Left ventricle myocardium superior (tissue), 1 donor: ENCODE measurements around the gene SYT7. TPM values are rescaled to one million over a fixed set of nuclear protein-coding genes. Genes with fewer than 3 reads are reported as not detected.
"Not testable (repeated sequence)": the region's sequence is repeated elsewhere in the genome, so short reads cannot be mapped to it uniquely, and the experiment has no call there.

ENCODE experiments used
- ATAC-seq: fragments of 200-7000 bp; cut with Tn5 transposase; one replicate; pipeline ENCODE4 v1.9.1; 2020; ENCODE audit warnings: mild to moderate bottlenecking, moderate library complexity
- DNase-seq: peaks from one replicate; pipeline ENCODE4 v3.0.0-alpha.2; 2020
- intact Hi-C: fragments of 100-400 bp; cut with micrococcal nuclease; formaldehyde crosslinking; loops from one replicate; pipeline ENCODE4 v1.11.0; 2022
- total RNA-seq: library from RNA; stranded (reverse); fragmentation: NEBNext Ultra II Directional; extraction: Animal tissue kit (Norgen Biotek cat#: 25700); gene quantifications from one replicate; pipeline ENCODE4 v1.2.1, GENCODE V29; 2021
- donor health status: DM: no; HTN: yes; CAD: no; lungs with severe emphysema.

The SYT7 gene
- total RNA-seq, 1 donor from 2014 or later = 32.5 TPM

DNA sequence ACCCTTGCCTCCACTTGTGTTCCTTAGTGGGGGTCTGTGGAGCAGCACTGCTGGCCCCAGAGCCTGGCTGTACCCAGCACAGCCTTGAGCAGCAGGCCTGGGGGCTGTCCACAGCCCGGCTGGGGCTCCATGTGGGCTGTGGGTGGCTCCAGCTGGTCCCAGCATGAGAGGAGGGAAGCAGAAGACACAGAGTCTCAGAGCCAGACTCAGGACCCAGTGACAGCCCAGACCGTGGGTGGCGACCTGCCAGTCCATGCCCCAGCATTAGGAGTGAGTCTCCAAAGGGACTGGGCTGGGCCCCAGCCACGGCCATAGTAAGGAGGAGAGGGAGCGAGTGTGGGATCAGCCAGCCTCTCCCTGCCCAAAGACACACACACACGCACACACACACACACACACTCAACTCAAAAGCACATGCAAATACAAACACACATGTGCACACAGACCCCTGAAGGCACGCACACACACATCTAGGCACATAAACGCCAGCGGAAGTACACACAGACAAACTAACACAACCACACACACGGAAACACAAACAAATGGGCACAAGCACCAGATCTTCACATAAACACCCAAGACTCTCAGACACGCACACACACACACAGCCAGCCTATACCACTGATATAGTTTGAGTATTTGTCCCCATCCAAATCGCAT lies 89.0 kb downstream of the SYT7 start:
- ATAC-seq (no peak), DNase-seq (no peak)
- intact Hi-C loops = no loop called here

DNA sequence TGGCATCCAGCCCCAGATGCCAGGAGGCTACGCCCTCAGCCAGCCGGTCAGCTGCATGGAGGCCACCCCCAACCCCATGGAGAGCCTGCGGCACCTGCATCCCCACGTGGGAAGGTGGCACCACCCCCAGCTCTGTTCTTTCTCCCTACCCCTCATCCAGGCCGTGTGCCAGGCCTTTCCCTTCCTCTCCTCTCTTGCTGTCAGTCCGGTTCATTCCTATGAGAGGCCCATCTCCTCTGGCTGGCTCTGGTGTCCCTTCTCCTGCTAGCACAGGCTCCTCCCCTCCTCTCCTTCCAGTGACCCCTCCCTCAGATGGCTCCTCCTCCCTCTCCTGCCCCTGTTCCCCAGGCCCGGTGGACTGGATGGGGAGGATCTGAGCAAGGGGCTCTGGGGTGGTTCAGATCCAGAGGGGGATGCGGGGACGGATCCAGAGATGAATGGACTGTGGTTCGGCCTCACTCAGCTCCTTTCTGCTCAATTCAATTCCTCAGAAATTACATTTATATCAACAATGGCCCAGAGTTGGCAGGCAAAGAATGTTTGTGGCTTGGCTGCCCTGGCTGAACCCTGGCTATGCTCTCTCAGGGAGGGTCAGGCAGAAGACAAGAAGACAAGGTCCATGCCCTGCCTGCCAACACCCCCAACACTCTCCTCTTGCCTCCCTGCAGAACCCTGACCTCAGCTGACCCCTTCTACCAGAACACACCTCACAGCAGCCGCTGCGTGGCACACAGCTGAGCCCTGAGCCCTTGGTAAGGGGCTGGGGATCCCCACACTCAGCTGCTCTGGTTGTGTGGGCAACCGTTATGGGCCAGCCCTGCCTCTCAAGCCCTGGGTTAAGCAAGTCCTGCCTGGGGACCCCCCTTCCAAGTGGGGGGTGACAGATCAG lies 90.8 kb downstream of the SYT7 start:
- DNase-seq = peak; percentile 54
- intact Hi-C loops = no loop called here
- ATAC-seq = peak; percentile 58

DNA sequence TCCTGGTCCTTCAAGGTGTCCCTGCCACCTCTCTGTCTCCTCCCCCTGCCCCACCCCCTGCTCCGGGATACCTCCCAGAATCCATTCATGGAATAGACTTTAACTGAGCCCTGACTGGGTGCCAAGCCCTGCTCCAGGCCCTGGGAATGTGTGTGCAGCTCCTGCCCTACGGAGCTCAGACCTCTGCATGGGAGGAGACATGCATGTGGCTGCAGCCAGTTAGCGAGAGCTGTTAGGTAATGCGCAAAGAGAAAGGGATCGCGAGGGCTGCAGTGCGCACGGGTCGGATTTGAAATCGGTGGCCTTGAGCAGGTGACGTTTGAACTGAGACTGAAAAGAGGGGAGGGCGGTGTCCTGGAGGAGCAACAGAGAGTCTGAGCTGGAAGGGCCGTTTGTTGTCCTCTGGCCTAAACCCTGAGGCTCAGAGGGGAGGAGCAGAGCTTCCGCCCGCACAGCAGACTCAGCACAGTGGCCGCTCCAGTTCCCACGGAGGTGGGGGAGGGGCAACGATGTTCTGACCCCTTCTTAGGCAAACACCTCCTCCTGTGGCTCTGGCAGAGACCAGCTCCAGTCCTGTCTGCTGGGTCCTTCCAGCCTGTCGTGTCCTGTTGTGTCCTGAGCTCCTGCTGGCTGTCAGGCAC lies 92.1 kb downstream of the SYT7 start:
- ATAC-seq (peak; percentile 81), DNase-seq (peak; percentile 81)
- intact Hi-C loops = no loop called here

DNA sequence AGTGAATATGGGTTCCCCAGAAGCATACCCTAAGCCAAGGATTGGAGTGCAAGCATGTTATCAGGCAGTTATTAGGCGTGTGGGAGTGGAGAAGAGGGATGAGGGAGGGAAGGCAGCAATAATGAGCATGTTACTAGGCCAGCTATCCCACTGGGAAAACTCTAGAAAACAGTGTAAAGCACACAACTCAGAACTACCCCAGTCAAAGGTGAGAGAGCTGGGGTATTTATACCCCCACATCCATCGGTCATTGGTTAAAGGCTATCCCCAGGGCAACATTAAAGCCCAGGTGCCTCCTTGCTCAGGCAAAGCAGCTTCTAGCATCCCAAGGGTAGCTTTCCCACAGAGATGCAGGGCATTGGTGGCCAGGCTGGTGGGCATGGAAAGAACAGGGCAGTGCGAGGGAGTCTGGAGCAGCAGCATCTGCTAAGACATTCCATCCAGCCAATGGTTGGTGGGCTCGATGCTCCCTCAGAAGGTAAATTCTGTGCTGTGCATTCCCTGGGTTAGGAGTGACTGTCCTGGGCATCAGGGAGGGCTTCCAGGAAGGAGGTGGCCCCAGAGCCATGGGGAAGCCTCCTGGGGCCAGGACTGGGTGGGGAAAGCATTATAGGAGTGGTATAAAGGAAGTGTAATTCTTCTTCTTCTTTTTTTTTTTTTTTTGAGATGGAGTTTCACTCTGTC lies 93.4 kb downstream of the SYT7 start:
- intact Hi-C loops = no loop called here
- DNase-seq = no peak
- no peak for ATAC-seq

DNA sequence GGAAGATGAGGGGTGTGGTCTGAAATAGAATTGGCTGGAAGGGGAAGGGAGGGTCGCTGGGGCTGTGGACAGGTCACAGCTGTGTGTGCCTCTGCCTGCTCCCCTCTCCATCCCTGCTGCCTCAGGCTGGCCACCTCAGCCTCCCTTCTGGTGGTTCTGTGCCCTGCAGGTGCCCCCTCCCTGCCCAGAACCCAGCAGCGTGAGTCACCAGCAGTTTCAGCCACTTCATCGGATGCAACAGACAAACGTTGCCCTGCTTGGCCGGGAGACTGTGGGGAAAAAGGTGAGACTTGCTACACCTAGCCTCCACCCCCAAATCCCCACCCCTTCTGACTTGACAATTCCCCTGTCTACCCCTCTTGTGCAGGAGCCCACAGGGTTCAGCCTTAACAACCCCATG lies 94.1 kb downstream of the SYT7 start:
- no peak for DNase-seq
- intact Hi-C loops = no loop called here
- no peak for ATAC-seq

DNA sequence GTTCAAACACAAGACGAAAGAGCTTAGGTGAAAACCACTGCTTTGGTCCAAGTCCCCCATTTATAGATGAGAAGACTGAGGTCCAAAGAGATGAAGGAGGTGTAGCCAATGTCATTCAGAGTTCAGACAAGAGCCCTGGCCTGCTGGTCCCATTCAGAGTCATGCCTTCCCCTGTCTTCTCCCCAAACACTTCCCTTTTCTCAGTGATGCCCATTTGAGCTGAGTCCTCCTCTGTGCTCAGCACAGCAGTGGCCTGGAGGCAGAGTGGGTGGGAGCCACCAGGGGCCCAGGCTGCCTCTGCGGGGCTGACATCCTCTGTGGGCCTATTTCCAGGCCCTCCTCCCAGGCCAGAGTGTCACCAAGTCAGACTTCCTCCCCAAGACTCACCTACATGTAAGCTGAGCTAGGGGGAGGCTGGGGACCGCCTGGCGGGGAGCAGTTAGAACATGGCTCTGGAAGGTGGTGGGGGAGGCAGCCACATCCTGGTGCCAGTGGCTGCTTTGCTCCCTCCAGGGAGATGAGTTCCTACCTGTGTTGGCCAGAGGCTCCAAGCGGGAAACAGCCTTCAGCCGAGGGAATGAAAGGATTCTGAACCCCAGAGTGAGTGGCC lies 94.8 kb downstream of the SYT7 start:
- intact Hi-C loops = no loop called here
- DNase-seq (no peak), ATAC-seq (no peak)

DNA sequence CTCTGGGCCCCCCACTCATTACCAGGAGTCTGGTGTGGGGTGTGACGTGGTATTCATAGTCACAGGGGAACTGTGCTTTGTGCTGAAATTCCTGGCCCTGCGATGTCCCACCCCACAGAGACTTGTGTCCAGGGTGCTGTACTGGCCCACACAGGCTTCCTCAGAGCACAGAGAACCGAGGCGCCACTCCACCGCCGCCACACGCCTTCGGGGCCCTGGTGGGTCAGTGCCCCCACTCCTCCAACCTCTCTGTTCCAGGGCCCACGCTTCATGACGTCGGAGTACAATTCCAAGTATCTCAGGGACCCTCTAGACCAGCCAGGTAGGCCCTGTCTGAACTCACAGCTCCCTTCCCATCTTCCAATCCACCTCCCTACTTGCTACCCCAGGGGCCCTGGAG lies 95.8 kb downstream of the SYT7 start:
- no peak for DNase-seq
- ATAC-seq = no peak
- intact Hi-C loops = no loop called here

DNA sequence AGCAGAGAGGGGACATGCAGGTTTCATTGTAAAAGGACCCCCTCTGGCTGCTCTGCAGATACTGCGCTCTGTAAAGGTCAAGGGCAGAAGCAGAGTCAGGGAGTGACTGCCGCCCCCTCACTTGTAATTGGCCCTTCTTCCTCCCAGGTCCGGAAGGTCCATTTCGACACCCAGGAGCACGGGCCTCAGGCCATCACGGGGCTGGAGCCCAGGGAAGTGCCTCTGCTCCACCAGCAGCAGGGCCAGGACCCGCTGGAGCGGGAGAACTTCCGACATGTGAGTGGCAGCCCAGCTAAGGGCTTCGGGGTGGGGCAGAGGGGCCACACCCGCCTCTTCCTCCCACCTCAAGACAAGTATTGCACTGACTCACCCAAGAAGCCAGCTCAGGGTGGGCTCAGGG lies 96.3 kb downstream of the SYT7 start:
- intact Hi-C loops = no loop called here
- DNase-seq (no peak), ATAC-seq (no peak)

DNA sequence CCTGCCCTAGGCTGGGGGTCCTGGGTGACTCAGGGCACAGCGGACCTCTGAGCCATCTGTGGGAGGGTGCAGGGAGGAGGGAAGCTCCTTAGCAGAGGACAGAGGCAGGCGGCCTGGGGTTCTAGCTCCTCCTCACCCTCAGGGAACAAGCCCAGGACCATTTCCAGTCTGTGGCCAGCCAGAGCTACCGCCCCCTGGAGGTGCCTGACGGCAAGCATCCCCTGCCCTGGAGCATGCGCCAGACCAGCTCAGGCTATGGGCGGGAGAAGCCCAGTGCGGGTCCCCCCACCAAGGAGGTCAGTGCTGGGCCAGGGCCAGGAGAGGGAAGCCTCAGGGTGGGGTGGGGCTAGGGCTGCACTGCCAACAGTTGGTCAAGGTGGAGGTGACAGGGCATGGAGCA lies 98.4 kb downstream of the SYT7 start:
- intact Hi-C loops = no loop called here
- DNase-seq (no peak), ATAC-seq (peak; percentile 15)

DNA sequence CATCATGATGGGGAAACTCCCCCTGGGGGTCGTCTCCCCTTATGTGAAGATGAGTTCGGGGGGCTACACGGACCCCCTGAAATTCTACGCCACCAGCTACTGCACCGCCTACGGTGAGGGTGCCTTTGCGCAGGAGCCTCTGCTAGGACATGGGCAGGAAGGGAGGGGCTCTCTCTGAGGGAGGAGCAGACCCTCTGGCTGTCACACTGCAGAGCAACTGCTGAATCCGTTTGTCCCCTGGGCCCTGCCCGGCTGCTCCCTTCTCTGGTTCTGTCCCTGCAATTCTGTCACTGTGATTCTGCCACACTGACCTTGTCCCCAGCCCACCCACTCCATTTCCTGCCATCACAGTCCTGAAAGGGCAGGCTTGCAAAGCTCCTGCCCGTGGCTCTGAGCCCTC lies 99.1 kb downstream of the SYT7 start:
- DNase-seq (no peak), ATAC-seq (no peak)
- intact Hi-C loops = no loop called here

DNA sequence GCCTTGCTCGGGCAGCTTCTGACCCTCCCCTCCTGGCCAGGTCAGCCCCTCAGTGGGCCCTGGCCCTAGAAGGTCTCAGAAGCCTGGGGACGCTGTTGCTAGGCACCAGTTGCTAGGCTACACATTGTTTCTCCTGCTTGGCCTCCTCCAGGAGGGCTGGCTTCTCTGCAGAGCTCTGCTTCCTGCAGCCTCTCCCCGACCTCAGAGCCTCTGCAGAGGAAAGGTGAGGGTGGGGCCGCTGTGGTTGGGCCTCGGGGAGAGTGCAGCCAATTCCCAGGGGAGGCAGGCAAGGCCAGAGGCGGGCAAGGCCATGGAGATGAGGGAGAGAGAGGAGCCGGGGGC lies 99.9 kb downstream of the SYT7 start:
- intact Hi-C loops = no loop called here
- DNase-seq (peak; percentile 43), ATAC-seq (peak; percentile 10)

DNA sequence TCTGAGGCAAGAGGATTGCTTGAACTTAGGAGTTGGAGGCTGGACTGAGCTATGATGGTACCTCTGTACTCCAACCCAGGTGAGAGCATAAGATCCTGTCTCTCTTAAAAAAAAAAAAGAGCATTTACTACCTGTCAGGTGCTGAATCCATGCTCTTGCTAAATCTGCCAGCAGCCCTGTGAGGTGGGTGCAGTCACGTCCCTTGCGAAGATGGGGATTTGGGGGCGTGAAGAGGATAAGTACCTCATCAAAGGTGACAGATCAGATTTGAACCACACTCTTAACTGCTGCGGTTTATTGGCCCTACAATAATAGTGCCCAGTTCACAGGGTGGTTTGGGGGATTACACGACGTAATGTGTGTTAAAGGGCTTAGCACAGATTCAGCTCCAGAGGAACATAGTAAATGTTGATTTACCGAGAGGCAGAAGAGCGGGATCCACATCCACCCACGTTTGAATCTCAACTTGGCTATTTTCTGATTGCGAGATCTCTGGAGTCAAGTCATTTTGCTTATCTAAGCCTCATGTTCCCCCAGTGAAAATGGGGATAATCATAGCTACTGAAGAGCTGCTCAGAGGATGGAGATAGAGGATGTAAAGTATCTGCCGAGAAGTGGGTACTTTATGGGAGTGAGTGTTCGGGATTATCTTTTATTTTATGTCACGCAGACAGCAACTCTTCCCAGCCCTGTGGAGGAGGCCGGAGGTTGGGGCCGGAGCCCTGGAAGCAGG lies 100.4 kb downstream of the SYT7 start:
- no peak for ATAC-seq
- intact Hi-C loops = no loop called here
- DNase-seq = no peak

DNA sequence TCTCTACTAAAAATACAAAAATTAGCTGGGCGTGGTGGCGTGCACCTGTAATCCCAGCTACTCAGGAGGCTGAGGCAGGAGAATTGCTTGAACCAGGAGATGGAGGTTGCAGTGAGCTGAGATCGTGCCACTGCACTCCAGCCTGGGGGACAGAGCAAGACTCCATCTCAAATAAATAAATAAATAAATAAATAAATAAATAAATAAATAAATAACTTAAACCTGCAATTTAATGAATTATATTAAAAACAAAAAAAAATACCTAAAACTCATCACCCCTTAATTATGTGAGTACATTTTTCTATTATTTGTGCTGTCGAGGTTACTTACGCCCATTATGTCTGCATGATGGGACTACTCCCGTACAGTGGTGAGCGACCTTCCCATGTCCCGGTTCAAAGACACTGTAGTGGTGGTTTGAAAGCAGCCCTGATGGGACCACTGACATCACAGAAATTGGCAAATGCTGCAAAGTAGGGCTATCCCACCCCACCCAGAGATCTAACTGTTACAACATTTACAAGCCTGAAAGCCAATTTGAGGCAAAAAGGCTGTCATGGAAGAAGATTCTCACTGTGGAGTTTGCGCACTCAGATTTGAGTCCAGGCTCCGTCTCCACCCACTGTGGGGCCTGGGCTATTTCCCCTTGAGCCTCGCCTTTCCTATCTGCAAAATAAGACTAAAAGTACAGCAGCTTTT lies 101.4 kb downstream of the SYT7 start:
- not testable (repeated sequence) for ATAC-seq

DNA sequence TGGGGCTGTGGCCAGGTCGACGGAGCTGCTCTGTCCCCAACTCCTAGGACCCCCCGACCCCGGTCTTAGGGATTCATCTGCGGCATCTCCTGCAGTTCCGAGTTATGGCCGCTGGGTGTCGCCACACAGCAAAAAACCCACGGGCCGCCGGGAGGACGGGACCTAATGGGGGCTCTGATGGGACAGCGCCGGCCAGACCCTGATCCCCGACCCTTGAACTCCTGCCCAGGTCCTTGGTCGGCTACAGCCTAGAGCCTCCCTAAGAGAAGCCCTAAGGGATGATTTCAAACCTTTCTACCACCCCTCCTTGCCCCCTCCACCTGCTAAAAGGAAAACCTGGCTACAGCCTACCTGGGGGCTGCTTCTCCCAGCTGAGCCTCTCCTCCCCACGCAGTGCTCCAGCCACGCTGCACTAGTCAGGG lies 103.1 kb downstream of the SYT7 start:
- ATAC-seq = peak; percentile 30
- intact Hi-C loops = loop anchor here (10.0 kb wide), 1 partner anchor 147 kb away; no protein-coding TSS in a partner anchor
- peak; percentile 74 for DNase-seq

More for the DNA sequence above, 101.4 kb downstream of the SYT7 start:
- intact Hi-C loops = loop anchor here (10.0 kb wide), 1 partner anchor 145 kb away; no protein-coding TSS in a partner anchor
- not testable (repeated sequence) for DNase-seq

DNA sequence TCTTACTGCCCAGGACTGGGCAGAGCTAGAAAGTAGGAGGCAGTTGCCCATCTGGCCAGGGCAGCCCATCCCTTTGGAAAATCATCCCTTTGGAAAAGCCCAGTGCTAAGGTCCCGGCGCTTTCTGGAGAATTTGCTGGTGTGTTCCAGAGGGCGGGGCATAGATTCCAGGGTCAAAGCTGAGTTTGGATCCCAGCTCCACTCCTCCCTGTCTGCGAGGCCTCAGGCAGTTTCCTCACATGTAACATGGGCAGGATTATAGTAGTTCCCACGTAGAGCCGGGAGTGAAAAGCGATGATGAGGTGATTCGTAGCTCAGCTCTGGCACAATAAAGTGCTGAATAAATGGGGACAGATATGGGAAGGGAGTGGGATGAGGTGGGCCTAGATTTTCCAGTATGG lies 103.8 kb downstream of the SYT7 start:
- intact Hi-C loops = loop anchor here (10.0 kb wide), 1 partner anchor 148 kb away; no protein-coding TSS in a partner anchor
- DNase-seq (no peak), ATAC-seq (peak; percentile 4)

DNA sequence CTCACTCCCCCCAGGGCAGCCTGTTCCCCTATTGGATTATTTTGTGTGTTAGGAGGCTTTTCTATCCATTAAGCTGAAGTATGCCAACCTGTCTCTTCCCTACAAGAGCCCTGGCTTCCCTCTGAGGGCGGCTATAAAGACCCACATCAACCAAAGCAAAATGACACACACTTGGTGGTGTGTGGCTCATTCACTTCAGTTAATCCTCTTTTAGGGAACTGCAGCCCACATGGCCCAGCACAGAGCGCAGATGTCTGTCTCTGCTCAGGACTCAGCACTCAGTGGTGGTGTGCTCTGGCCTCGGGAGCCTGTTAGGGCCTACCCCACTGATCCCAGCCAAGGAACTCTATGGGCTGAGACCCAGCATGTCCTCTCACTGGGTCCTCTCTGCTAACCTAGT lies 104.5 kb downstream of the SYT7 start:
- intact Hi-C loops = loop anchor here (10.0 kb wide), 1 partner anchor 148 kb away; no protein-coding TSS in a partner anchor
- ATAC-seq (no peak), DNase-seq (no peak)

DNA sequence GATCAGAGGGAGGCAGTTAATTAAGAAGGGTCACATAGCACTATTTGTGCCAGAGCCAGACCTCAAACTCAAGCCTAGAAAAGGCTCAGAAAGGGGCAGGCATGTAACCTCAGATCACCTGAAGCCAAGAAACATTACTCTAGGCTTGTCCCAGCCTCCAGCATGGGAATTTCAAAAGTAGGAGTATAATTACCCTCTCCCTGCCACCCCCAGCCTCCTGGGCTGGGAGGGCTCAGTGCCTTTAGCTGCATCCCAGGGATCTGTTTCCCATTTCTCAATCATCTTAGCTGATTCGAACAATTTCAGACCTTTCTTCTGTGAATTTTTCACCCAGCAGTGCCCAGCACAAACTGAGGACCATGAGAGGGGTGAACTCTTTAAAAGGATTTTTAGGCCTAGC lies 105.4 kb downstream of the SYT7 start:
- DNase-seq (no peak), ATAC-seq (no peak)
- intact Hi-C loops = loop anchor here (10.0 kb wide), 1 partner anchor 149 kb away; no protein-coding TSS in a partner anchor
